ENCODE data around the gene ANKRD13B.

ANKRD13B gene

GRCh38 chr17:29563816-29564215 is 29.1 kb upstream of the ANKRD13B start:
- H3K27ac ChIP-seq (ENCODE audit: low read length) = no peak overlapping the region
- H3K79me2 ChIP-seq (ENCODE audit: low read length) = peaks cover 26% of the 10 kb centered on the region
- H3K4me2 ChIP-seq (ENCODE audit: low read length) = no peak overlapping the region
- H3K9me3 ChIP-seq (ENCODE audit: insufficient read depth, low read length) = no peaks in the 10 kb centered on the region
- H3K4me3 ChIP-seq (ENCODE audit: low read length) = no peak overlapping the region
- peaks cover 23% of the 10 kb centered on the region for H3K4me1 ChIP-seq (ENCODE audit: low read length)
- TF ChIP-seq EZH2phosphoT487 (IDR thresholded peaks at IDR 0.05; ENCODE audit: low read depth) (no peak), CTCF (IDR thresholded peaks at IDR 0.05; ENCODE audit: low read depth, low read length) (no peak)
- H4K20me1 ChIP-seq (ENCODE audit: insufficient read depth, low read length) = peaks cover 4% of the 10 kb centered on the region; the same call in 1 of the 2 replicates
- H3K27me3 ChIP-seq (ENCODE audit: low read depth, low read length) = no peaks in the 10 kb centered on the region
- H2AFZ ChIP-seq (ENCODE audit: low read depth, low read length) = no peak overlapping the region
- H3K9ac ChIP-seq (ENCODE audit: low read length) = no peak overlapping the region
- H3K36me3 ChIP-seq (replicated peaks; ENCODE audit: low read depth, low read length) = peaks cover 18% of the 10 kb centered on the region

GRCh38 chr17:29565643-29566472 is 27.1 kb upstream of the ANKRD13B start:
- Histone ChIP-seq H3K9ac (ENCODE audit: low read length) (peak overlapping the region; percentile 75), H3K4me2 (ENCODE audit: low read length) (peak overlapping the region; percentile 98), H2AFZ (ENCODE audit: low read depth, low read length) (peak overlapping the region; percentile 59; the same call in 1 of the 2 replicates), H3K27me3 (ENCODE audit: low read depth, low read length) (no peaks in the 10 kb centered on the region), H4K20me1 (ENCODE audit: insufficient read depth, low read length) (no peaks in the 10 kb centered on the region), H3K9me3 (ENCODE audit: insufficient read depth, low read length) (no peaks in the 10 kb centered on the region), H3K4me3 (ENCODE audit: low read length) (peak overlapping the region; percentile 80), H3K79me2 (ENCODE audit: low read length) (peaks cover 26% of the 10 kb centered on the region), H3K27ac (ENCODE audit: low read length) (peak overlapping the region; percentile 82), H3K36me3 (replicated peaks; ENCODE audit: low read depth, low read length) (peaks cover 13% of the 10 kb centered on the region), H3K4me1 (ENCODE audit: low read length) (peaks cover 16% of the 10 kb centered on the region)
- TF ChIP-seq EZH2phosphoT487 (IDR thresholded peaks at IDR 0.05; ENCODE audit: low read depth) = no peak
- TF ChIP-seq CTCF (IDR thresholded peaks at IDR 0.05; ENCODE audit: low read depth, low read length) = peak; percentile 46

- H3K79me2 ChIP-seq (ENCODE audit: low read length) = peaks cover 26% of the 10 kb centered on the region
- H3K27me3 ChIP-seq (ENCODE audit: low read depth, low read length) = no peaks in the 10 kb centered on the region
- H3K4me1 ChIP-seq (ENCODE audit: low read length) = peaks cover 9% of the 10 kb centered on the region
- peak within 1 kb of the TSS; percentile 75 for H3K9ac ChIP-seq (ENCODE audit: low read length)
- no peak for TF ChIP-seq EZH2phosphoT487 (IDR thresholded peaks at IDR 0.05; ENCODE audit: low read depth)
- no peak for TF ChIP-seq CTCF (IDR thresholded peaks at IDR 0.05; ENCODE audit: low read depth, low read length)
- H2AFZ ChIP-seq (ENCODE audit: low read depth, low read length) = peak within 1 kb of the TSS; percentile 59; the same call in 1 of the 2 replicates
- H3K4me2 ChIP-seq (ENCODE audit: low read length) = peak within 1 kb of the TSS; percentile 98
- H4K20me1 ChIP-seq (ENCODE audit: insufficient read depth, low read length) = no peaks in the 10 kb centered on the region
- H3K36me3 ChIP-seq (replicated peaks; ENCODE audit: low read depth, low read length) = peaks cover 9% of the 10 kb centered on the region
- H3K9me3 ChIP-seq (ENCODE audit: insufficient read depth, low read length) = no peaks in the 10 kb centered on the region
- H3K4me3 ChIP-seq (ENCODE audit: low read length) = peak within 1 kb of the TSS; percentile 80
- peak within 1 kb of the TSS; percentile 82 for H3K27ac ChIP-seq (ENCODE audit: low read length)
Measured at GRCh38 chr17:29566473-29567303, 26.2 kb upstream of the ANKRD13B start, which contains the start of gene ABHD15. Gene ABHD15, minus strand, starts transcription at chr17:29567037. Its CDS starts 71 bp downstream, at chr17:29566966.

GRCh38 chr17:29567304-29567553 is 25.7 kb upstream of the ANKRD13B start:
- Histone ChIP-seq H3K36me3 (replicated peaks; ENCODE audit: low read depth, low read length) (peaks cover 5% of the 10 kb centered on the region), H3K4me2 (ENCODE audit: low read length) (peak overlapping the region; percentile 98), H3K4me1 (ENCODE audit: low read length) (peaks cover 11% of the 10 kb centered on the region), H3K27me3 (ENCODE audit: low read depth, low read length) (no peaks in the 10 kb centered on the region), H3K79me2 (ENCODE audit: low read length) (peaks cover 26% of the 10 kb centered on the region), H3K9me3 (ENCODE audit: insufficient read depth, low read length) (no peaks in the 10 kb centered on the region), H2AFZ (ENCODE audit: low read depth, low read length) (no peak overlapping the region; the same call in 1 of the 2 replicates), H4K20me1 (ENCODE audit: insufficient read depth, low read length) (no peaks in the 10 kb centered on the region), H3K4me3 (ENCODE audit: low read length) (peak overlapping the region; percentile 80), H3K27ac (ENCODE audit: low read length) (peak overlapping the region; percentile 82), H3K9ac (ENCODE audit: low read length) (peak overlapping the region; percentile 75)
- TF ChIP-seq EZH2phosphoT487 (IDR thresholded peaks at IDR 0.05; ENCODE audit: low read depth) (no peak), CTCF (IDR thresholded peaks at IDR 0.05; ENCODE audit: low read depth, low read length) (no peak)
